Astrocyte of the hippocampus (primary cell): ENCODE data around the gene CTNNB1.
"Not testable (repeated sequence)": the region's sequence is repeated elsewhere in the genome, so short reads cannot be mapped to it uniquely, and the experiment has no call there.

Experiments
- DNase-seq: peaks from one replicate; pipeline ENCODE4 v3.0.0; 2011; ENCODE audit warnings: low read depth, low spot score

The CTNNB1 gene

DNA sequence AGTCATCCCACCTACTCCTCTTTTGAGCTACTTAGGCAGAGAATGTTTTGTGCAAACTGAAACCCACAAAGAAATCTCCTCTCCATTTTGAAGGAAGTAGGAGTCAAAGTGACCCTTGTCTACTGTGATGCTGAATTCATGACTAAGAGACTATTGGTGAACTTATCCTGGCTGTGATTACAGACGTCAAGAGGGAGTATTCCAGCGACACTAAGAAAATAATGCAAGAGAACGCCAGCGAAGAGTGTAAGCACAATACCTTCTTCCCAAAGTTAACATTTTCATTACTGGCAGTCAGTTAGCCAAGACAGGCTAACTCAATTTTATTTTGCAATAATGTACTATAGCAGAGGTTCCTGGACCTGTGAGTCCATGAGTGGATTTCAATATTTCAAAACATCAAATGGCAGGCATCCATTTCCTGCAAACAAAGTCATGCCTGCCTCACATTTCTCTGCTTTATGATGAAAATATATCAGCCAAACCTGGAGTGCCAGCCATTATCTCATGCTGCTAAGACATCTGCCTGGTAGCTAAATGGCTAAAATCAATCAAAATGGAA, 59.0 kb downstream of the CTNNB1 start:
- no peak for DNase-seq

DNA sequence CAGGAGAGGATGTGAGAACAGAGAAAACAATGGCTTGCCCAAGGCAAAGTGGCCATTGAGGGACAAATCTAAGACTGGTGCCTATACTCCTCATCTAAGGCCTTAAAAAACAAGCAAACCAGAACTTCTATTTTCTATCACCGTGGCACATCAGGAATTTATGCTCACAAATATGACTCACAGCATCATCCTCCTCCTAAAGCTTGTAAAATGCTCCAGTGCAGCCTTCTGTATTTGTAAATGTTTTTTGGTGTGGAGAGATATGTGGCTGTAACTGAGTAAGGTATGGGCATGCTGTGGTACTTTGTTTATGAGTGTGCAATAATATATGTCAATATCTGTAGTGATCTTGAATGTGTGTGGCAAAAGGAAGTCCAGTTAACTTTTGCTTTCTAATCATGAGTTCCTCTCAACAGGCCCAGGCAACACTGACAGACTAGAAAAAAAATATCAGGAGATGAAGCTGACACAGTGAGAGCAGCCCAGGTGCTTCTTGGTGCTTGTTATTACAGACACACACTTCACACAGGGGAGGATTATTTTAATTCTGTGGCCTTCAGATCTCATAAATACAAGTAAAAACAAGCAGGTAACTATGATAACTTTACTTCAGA, 60.3 kb downstream of the CTNNB1 start:
- DNase-seq: peak; percentile 7

DNA sequence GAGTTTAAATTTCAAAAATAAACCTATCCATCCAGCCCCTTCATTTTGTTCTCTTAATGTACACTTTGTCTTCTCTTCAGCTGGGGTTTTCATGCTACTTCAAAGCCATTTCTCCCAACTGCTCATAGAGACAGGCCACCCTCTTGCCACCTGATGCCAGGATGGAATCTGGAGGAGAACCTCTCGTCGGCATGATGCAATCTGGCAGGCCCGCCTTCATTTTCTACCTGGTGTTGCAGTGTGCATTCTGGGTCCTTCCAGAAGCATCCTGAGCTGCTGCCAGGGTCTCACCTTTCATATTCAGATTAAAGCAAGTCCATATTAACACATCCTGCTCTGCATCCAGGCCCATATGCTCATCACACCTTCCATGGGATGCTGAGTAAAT, 60.8 kb downstream of the CTNNB1 start:
- no peak for DNase-seq

DNA sequence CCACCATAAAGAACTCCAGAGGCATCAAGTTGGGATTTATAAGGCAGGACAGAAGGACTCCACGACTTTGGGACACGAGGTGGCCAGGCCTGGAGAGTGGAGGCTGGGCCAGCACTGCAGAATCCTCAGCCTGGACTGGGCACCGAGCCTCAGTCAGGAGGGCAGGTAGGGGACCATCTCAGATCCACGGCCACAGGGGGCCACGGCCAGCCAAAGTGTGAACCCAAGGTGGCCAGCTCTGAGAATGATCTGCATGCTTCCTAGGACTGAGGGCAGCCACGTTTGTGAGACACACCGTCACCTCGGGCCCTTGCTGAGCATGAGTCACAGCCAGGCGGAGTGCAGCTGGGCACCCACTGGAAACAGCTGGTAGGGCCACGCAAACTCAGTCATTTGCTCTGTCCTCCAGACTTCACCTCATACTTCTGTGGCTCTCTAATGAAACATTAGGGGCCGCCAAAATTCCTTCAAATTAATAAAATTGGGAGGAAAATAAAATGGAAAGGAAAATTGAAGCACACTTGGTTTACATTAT, 65.8 kb downstream of the CTNNB1 start:
- DNase-seq: peak; percentile 32

DNA sequence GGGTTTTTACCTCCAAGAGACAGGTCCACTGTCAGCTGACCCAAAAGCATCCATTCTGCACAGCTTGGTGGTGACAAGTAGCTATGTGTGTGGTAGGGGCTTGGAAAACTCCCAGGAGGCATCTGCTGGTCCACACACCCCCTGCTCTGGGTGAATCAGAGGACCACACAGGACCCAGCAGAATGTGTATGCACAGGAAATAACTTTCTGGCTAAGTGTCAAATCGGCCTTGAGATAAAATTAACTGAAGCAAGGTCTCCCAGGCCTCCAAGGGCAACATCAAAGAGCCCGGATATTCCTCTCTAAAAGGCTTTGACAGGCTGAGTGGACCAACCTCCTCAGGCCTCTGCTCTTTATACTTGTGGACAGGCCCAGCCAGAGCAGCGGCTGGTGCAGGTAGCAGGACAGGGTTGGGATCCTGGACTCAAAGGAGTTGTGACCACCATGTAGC, 66.5 kb downstream of the CTNNB1 start:
- peak; percentile 79 for DNase-seq

DNA sequence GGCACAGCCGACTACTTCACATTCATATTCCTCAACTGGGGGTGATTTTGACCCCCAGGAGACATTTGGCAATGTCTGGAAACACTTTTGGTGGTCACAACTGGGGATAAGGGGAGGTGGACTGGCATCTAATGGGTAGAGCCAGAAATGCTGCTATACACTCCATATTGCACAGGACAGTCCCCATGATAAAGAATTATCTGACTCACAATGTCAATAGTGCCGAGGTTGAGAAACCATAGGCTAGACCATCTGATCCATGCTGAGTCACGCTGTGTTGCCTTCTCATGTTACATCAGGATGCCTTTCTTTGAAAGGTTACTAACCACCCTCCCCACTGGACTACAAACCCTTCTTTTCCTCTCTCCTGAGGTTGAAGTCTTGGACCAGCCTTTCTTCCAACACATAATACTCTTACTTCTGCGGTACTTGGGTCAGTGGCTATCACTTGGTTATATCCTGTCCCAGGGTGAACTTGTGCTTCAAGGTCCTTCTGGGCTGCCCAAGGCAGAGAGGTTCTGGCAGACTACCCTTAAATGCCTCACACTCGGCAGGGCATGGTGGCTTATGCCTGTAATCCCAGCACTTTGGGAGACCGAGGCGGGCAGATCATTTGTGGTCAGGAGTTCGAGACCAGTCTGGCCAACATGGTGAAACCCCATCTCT, 68.8 kb downstream of the CTNNB1 start:
- peak; percentile 81 for DNase-seq

DNA sequence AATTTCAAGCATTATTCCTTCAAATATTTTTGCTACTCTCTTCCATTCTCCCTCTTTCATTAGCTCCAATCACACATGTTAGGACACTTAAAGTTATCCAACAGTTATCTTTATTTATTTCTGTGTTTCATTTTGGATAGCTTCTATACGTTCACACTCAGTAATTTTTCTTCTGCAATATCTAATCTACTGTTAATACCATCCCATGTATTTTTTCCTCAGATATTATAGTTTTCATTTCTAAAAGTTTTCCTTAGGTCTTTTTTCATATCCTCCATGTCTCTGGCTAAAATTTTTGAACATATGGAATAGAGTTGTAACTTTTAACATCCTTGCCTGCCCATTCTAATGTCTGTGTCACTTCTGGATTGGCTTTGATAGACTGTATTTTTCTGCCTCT, 73.4 kb downstream of the CTNNB1 start:
- DNase-seq: no peak

DNA sequence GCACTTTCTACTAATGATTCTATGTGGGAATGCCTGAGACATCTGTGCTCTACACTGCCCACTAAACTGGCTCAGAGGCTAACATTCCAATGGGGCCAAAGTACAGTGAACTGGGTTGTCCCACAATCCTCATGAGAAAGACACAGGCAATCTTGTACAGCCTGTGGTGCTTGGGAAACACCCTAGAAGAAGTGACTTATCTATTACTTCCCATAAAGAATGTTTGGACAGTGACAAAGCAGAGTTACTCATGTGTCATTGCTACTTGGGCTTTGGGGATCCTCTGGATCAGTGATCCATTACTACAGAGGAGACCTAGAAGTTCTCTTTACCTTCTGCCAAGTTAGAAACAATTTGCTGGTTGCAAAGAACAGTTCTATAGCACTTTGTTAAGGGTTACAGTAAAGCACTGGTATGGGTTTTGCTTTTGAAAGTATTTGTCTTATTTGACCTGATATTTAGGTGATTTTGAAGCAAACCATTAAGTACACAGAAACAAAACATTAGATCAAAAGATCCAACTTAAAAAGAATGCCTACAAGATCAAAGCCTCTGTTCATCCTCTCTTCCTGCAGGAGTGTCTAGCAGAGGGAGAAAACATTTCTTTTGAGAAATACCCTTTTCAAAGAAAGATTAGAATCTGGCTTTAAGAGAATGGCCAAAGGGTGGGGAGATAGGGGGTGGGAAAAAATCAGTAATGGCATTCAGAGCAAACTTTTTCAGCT, 75.8 kb downstream of the CTNNB1 start:
- peak; percentile 20 for DNase-seq

DNA sequence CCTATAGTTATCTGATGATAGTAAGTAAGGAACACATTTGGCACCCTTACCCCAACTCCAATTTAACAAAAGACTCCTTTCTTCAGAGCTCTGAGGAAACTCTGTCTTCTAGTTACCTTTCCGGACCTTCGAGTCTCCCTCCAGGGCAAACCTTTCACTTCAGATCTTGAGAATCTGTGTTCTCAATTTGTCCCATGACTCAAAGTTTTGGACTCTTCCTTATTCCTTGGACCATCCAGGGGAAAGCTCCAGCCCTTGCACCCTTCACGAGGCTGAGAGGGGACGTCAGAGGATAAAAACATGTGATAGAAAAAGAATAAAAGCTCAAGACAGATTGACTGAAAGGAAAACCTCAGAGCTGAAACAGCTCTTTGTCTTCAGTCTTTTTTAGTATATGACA, 76.9 kb downstream of the CTNNB1 start:
- DNase-seq: no peak

DNA sequence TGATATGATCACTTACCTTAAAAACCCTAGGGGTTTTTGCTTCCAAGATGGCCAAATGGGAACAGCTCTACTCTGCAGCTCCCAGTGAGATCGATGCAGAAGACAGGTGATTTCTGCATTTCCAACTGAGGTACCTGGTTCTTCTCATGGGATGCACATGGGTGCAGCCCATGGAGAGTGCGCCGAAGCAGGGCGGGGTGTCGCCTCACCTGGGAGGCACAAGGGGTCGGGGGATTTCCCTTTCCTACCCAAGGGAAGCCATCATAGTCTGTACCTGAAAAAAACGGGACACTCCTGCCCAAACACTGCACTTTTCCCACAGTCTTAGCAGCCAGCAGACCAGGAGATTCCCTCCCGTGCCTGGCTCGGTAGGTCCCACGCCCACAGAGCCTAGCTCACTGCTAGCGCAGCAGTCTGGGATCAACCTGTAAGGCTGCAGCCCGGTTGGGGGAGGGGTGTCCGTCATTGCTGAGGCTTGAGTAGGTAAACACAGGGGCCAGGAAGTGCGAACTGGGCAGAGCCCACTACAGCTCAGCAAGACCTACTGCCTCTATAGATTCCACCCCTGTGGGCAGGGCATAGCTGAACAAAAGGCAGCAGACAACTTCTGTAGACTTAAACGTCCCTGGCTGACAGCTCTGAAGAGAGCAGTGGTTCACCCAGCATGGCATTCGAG, 78.6 kb downstream of the CTNNB1 start:
- no peak for DNase-seq

DNA sequence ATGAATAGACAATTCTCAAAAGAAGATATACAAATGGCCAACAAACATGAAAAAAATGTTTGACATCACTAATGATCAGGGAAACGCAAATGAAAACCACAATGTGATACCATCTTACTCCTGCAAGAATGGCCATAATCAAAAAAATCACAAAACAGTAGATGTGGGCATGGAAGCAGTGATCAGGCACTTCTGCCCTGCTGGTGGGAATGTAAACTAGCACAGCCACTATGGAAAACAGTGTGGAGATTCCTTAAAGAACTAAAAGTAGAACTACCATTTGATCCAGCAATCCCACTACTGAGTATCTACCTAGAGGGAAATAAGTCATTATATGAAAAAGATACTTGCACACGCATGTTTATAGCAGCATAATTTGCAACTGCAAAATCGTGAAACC, 85.6 kb downstream of the CTNNB1 start:
- not testable (repeated sequence) for DNase-seq

DNA sequence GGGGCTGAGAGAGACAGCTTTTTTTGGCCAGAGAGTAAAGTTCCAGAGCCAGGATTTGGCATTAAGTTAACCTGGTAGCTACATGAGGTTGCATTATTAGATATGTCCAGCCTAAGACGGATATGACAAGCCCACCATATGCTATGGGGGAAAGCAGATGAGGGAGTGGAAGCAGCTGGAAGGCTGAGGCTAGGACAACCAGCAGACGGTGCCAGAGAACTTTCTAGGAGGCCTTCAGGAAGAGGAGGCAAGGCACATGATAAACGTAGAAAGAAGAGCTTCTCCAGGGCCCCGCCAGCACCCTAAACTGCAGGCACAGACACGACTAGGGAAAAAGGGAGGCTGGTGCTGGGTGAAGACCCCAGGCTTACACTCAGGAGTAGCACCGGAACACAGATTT, 87.0 kb downstream of the CTNNB1 start:
- no peak for DNase-seq

DNA sequence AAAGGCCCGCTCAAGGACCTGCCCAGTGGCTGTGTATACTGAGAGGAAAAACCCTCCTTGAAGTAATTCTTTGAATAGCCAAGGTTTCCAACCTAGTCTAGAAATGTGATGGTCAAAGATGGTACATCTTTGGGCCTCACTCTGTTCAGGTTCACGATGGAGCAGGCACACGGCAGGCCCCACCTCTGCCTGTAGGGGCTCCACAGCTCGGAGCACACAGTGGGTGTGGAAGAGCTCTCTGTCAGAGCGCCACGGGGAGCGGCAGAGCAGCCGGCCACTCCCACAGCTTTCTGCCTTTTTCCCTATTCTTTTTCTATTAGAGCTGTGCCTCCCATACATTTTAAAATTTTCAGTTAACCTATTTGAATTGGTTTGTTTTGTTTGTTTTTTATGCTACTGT, 89.5 kb downstream of the CTNNB1 start:
- no peak for DNase-seq
